Esophagus squamous epithelium (tissue), 5 donors: ENCODE data around the gene DUS1L. TPM values are rescaled to one million over a fixed set of nuclear protein-coding genes. Genes with fewer than 3 reads are reported as not detected.

Experiments
- DNase-seq: peaks from one replicate; lab custom pipeline; 2025; lab: John Stamatoyannopoulos, UW
- H3K27ac ChIP-seq, 4 donors: fragments of 200-600 bp; sonication (generic); one replicate each; pipeline ENCODE4 v1.5.1; 2016 to 2019; ENCODE audit warnings: mild to moderate bottlenecking in 1 of 4
- H3K27me3 ChIP-seq, 4 donors: fragments of 200-600 bp; sonication (generic); 1 replicate in 3 of 4; 2 replicates in 1 of 4; pipeline versions ENCODE4 v1.5.1 to v1.6.0; 2017 to 2021; ENCODE audit warnings: antibody characterized with exemption in 1 of 4
- H3K36me3 ChIP-seq, 3 donors: fragments of 200-600 bp; sonication (generic); one replicate each; pipeline ENCODE4 v1.5.1; 2016 to 2019
- H3K4me1 ChIP-seq, 3 donors: fragments of 200-600 bp; sonication (generic); one replicate each; pipeline ENCODE4 v1.5.1; 2017 to 2019
- H3K4me3 ChIP-seq, 4 donors: fragments of 200-600 bp; sonication (generic); 1 replicate in 3 of 4; 2 replicates in 1 of 4; pipeline ENCODE4 v1.5.1; 2016 to 2019; ENCODE audit warnings: mild to moderate bottlenecking in 2 of 4, moderate library complexity in 1 of 4
- H3K9me3 ChIP-seq, 3 donors: fragments of 200-600 bp; sonication (generic); one replicate each; pipeline ENCODE4 v1.5.1; 2016 to 2019
- POLR2A ChIP-seq, 4 donors: fragments of 450-650 bp; IDR thresholded peaks; one replicate each; pipeline ENCODE4 v1.6.1; 2017; ENCODE audit warnings: antibody characterized with exemption in 4 of 4, mild to moderate bottlenecking in 4 of 4, moderate library complexity in 3 of 4
- WGBS, 2 donors: methylation state at CpG; one replicate each; pipeline ENCODE4 v1.1.5; 2018; 5-methylcytosine and 5-hydroxymethylcytosine counted together
- intact Hi-C: fragments of 100-400 bp; cut with DNase I; formaldehyde crosslinking; loops from one replicate; pipeline ENCODE4 v1.15.0; 2022
- total RNA-seq, 4 donors: library from RNA; depleted of rRNA; stranded (reverse); fragments of >200 nt; gene quantifications; one replicate each; pipeline ENCODE4 v1.1.0, GENCODE V29; 2016
- TF ChIP-seq, protein P1 (sequence below), 6 experiments: fragments of 450-650 bp in 4 of 6; fragments of 200-600 bp in 2 of 6; sonication (generic) in 2 of 6; IDR thresholded peaks; one replicate each; pipeline ENCODE4 v1.5.1; 2016 to 2019; ENCODE audit warnings: antibody characterized with exemption in 6 of 6, mild to moderate bottlenecking in 4 of 6, moderate library complexity in 4 of 6
- donor health status: DM: yes; HTN: yes; CAD: no.

The DUS1L gene
- total RNA-seq, 4 donors from 2014 or later, result 53.3 to 125 (median 105) TPM

- DNase-seq, result no peak
- Histone ChIP-seq H3K36me3 (peaks cover 60 to 90% (median 65%) of the 10 kb centered on the region in 3 donors), H3K4me1 (peaks cover 17 to 26% (median 18%) of the 10 kb centered on the region in 3 donors), H3K9me3 (no peaks in the 10 kb centered on the region), H3K4me3 (no peak overlapping the region), H3K27me3 (no peaks in the 10 kb centered on the region), H3K27ac (no peak overlapping the region)
- TF ChIP-seq, protein P1, sequence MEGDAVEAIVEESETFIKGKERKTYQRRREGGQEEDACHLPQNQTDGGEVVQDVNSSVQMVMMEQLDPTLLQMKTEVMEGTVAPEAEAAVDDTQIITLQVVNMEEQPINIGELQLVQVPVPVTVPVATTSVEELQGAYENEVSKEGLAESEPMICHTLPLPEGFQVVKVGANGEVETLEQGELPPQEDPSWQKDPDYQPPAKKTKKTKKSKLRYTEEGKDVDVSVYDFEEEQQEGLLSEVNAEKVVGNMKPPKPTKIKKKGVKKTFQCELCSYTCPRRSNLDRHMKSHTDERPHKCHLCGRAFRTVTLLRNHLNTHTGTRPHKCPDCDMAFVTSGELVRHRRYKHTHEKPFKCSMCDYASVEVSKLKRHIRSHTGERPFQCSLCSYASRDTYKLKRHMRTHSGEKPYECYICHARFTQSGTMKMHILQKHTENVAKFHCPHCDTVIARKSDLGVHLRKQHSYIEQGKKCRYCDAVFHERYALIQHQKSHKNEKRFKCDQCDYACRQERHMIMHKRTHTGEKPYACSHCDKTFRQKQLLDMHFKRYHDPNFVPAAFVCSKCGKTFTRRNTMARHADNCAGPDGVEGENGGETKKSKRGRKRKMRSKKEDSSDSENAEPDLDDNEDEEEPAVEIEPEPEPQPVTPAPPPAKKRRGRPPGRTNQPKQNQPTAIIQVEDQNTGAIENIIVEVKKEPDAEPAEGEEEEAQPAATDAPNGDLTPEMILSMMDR (IDR thresholded peaks at IDR 0.05), result no peak
- no peak for TF ChIP-seq POLR2A (IDR thresholded peaks at IDR 0.05)
- intact Hi-C loops, result no loop called here
- WGBS, 2 donors, result 71 to 84% methylated on average over 1 to 12 of the region's 29 CpGs
Observed at GRCh38 chr17:82056729-82057621, 8.6 kb downstream of the DUS1L start.

DNA sequence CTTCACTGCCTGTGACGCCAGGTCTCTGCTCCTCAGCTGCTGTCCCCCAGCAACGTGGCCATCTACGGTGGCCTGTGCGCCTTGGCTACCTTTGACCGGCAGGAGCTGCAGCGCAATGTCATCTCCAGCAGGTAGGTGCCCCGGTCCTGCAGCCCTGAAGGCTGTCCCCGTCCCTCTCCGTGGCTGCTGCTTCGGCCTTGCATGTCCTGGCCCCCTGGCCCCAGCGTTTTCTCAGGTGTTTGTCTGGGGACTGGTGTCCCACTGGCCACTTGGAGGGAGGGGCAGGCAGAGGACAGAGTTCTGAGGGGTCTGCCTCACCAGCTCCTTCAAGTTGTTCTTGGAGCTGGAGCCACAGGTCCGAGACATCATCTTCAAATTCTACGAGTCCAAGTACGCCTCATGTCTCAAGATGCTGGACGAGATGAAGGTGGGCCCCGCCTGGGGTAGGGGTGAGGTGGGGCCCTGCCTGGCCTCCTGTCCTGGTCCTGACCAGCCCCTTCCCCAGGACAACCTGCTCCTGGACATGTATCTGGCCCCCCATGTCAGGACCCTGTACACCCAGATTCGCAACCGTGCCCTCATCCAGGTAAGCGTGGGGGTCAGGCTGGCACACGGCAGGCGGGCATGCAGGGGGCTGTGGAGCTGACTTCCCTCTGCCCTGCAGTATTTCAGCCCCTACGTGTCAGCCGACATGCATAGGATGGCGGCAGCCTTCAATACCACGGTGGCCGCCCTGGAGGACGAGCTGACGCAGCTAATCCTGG is 9.5 kb downstream of the DUS1L start:
- Histone ChIP-seq H3K36me3 (peaks cover 54 to 81% (median 58%) of the 10 kb centered on the region in 3 donors), H3K27ac (no peak overlapping the region), H3K4me1 (peaks cover 17 to 28% (median 19%) of the 10 kb centered on the region in 3 donors), H3K27me3 (no peaks in the 10 kb centered on the region), H3K9me3 (no peaks in the 10 kb centered on the region), H3K4me3 (no peak overlapping the region)
- intact Hi-C loops, result no loop called here
- TF ChIP-seq POLR2A (IDR thresholded peaks at IDR 0.05), result no peak
- TF ChIP-seq, protein P1 (IDR thresholded peaks at IDR 0.05), result no peak
- no peak for DNase-seq
- WGBS, 2 donors, result 86 to 87% methylated on average over 5 to 17 of the region's 28 CpGs

GRCh38 chr17:82055023-82055964 is 10.3 kb downstream of the DUS1L start:
- no peak for DNase-seq
- no peak for TF ChIP-seq POLR2A (IDR thresholded peaks at IDR 0.05)
- TF ChIP-seq, protein P1 (IDR thresholded peaks at IDR 0.05), result no peak
- Histone ChIP-seq H3K27me3 (no peaks in the 10 kb centered on the region), H3K9me3 (no peaks in the 10 kb centered on the region), H3K27ac (no peak overlapping the region), H3K4me1 (peaks cover 24 to 37% (median 28%) of the 10 kb centered on the region in 3 donors), H3K4me3 (no peak overlapping the region), H3K36me3 (peaks cover 45 to 74% (median 50%) of the 10 kb centered on the region in 3 donors)
- intact Hi-C loops, result no loop called here
- 97% methylated on average over 6 of the region's 26 CpGs; no CpG with 5 or more reads in 1 of the 2 donors for WGBS, 2 donors

- H3K9me3 ChIP-seq, result no peaks in the 10 kb centered on the region
- 93% methylated on average over 8 of the region's 38 CpGs; no CpG with 5 or more reads in 1 of the 2 donors for WGBS, 2 donors
- no peak overlapping the region for H3K27ac ChIP-seq
- DNase-seq, result no peak
- no peaks in the 10 kb centered on the region for H3K27me3 ChIP-seq
- H3K4me1 ChIP-seq, result peaks cover 28 to 45% (median 36%) of the 10 kb centered on the region in 3 donors
- intact Hi-C loops, result no loop called here
- TF ChIP-seq POLR2A (IDR thresholded peaks at IDR 0.05), result no peak
- TF ChIP-seq, protein P1 (IDR thresholded peaks at IDR 0.05), result no peak
- H3K36me3 ChIP-seq, result peaks cover 39 to 74% (median 43%) of the 10 kb centered on the region in 3 donors
- no peak overlapping the region for H3K4me3 ChIP-seq
Observed at GRCh38 chr17:82054351-82055022, 11.1 kb downstream of the DUS1L start.
